PC-3 (cell line): ENCODE results near the gene ZBED4. TPM values are rescaled to one million over a fixed set of nuclear protein-coding genes. Genes with fewer than 3 reads are reported as not detected.
"Not testable (repeated sequence)": the region's sequence is repeated elsewhere in the genome, so short reads cannot be mapped to it uniquely, and the experiment has no call there.

Experiments used
- ATAC-seq: fragments of 200-7000 bp; cut with Tn5 transposase; 2 replicates; pipeline ENCODE4 v1.9.1; 2020; ENCODE audit warnings: mild to moderate bottlenecking, moderate library complexity
- BruUV-seq: library from RNA; stranded (reverse); fragments of 400-500 nt; replicated peaks from 2 replicates; lab custom pipeline; 2021; lab: Mats Ljungman, UMichigan
- CTCF ChIA-PET: fragments of 300-600 bp; sonication (Branson Sonifier 250); formaldehyde crosslinking; loops from one replicate; lab custom pipeline; 2022; ENCODE audit warnings: antibody characterized with exemption; lab: Charles Lee
- POLR2A ChIA-PET: fragments of 300-600 bp; sonication (Branson Sonifier 250); formaldehyde crosslinking; loops from one replicate; lab custom pipeline; 2022; ENCODE audit warnings: antibody characterized with exemption; ENCODE audit not compliant: unreplicated experiment; lab: Charles Lee
- DNase-seq: peaks from one replicate; pipeline ENCODE4 v3.0.0-alpha.2; 2015
- H2AFZ ChIP-seq: fragments of 300-600 bp; sonication (generic); 2 replicates; pipeline ENCODE4 v1.6.0; 2016; ENCODE audit warnings: antibody characterized with exemption, low read length
- H3F3A ChIP-seq: fragments of 300-600 bp; sonication (generic); one replicate; pipeline ENCODE4 v1.6.0; 2017; ENCODE audit warnings: antibody characterized with exemption, low read length, control low read depth, mild to moderate bottlenecking; ENCODE audit not compliant: unreplicated experiment
- H3K27ac ChIP-seq: fragments of 300-600 bp; sonication (generic); 2 replicates; pipeline ENCODE4 v1.5.1; 2016; ENCODE audit warnings: mild to moderate bottlenecking, low read length
- H3K27me3 ChIP-seq: fragments of 300-600 bp; sonication (generic); 2 replicates; pipeline ENCODE4 v1.6.1; 2016; ENCODE audit warnings: low read length, mixed read lengths
- H3K36me3 ChIP-seq: fragments of 300-600 bp; sonication (generic); 2 replicates; pipeline ENCODE4 v1.6.1; 2016; ENCODE audit warnings: low read depth, mixed run types, low read length, mixed read lengths
- H3K4me1 ChIP-seq: fragments of 300-600 bp; sonication (generic); 2 replicates; pipeline ENCODE4 v1.5.1; 2016; ENCODE audit warnings: low read length; ENCODE audit not compliant: insufficient read depth
- H3K4me2 ChIP-seq: fragments of 300-600 bp; sonication (generic); 2 replicates; pipeline ENCODE4 v1.6.0; 2016; ENCODE audit warnings: low read length
- H3K4me3 ChIP-seq: fragments of 300-600 bp; sonication (generic); 2 replicates; pipeline ENCODE4 v1.5.1; 2016; ENCODE audit warnings: mild to moderate bottlenecking, low read length, mixed read lengths
- H3K79me2 ChIP-seq: fragments of 300-600 bp; sonication (generic); 2 replicates; pipeline ENCODE4 v1.6.1; 2017; ENCODE audit warnings: low read length, mixed read lengths
- H3K9ac ChIP-seq: fragments of 300-600 bp; sonication (generic); 2 replicates; pipeline ENCODE4 v1.6.0; 2016; ENCODE audit warnings: mild to moderate bottlenecking, low read length
- H3K9me2 ChIP-seq: fragments of 300-600 bp; sonication (generic); replicated peaks from 2 replicates; pipeline ENCODE4 v1.6.1; 2016; ENCODE audit warnings: mixed run types, low read length, mixed read lengths
- H3K9me3 ChIP-seq: fragments of 300-600 bp; sonication (generic); 2 replicates; pipeline ENCODE4 v1.6.1; 2016; ENCODE audit warnings: low read length, mixed read lengths
- H4K20me1 ChIP-seq: fragments of 300-600 bp; sonication (generic); 2 replicates; pipeline ENCODE4 v1.6.1; 2016; ENCODE audit warnings: low read length, mixed read lengths
- CTCF ChIP-seq: fragments of 300-600 bp; sonication (generic); conservative IDR thresholded peaks from 2 replicates; pipeline ENCODE4 v1.5.1; 2017; ENCODE audit warnings: antibody characterized with exemption, low read depth, mild to moderate bottlenecking, low read length
- EZH2 ChIP-seq: fragments of 300-600 bp; sonication (generic); IDR thresholded peaks from one replicate; pipeline ENCODE4 v1.6.1; 2017; ENCODE audit warnings: antibody characterized with exemption, mild to moderate bottlenecking, low read length; ENCODE audit not compliant: unreplicated experiment
- EZH2phosphoT487 ChIP-seq: fragments of 300-600 bp; sonication (generic); IDR thresholded peaks from 2 replicates; pipeline ENCODE4 v1.6.1; 2018; ENCODE audit warnings: mild to moderate bottlenecking, antibody characterized with exemption, low read length, borderline replicate concordance
- intact Hi-C: fragments of 100-400 bp; cut with micrococcal nuclease; formaldehyde crosslinking; loops from 2 replicates; pipeline ENCODE4 v1.9.0; 2023
- total RNA-seq: library from RNA; depleted of rRNA; stranded (reverse); fragments of >200 nt; gene quantifications from 2 replicates; pipeline ENCODE4 v1.2.3, GENCODE V29; 2014

Gene ZBED4
- total RNA-seq, 1 experiment from 2014 or later: 11.5 TPM

- H3K9ac ChIP-seq: no peak overlapping the region
Measured at GRCh38 chr22:49850021-49850911, 3.4 kb upstream of the ZBED4 start.

GRCh38 chr22:49850959-49851802 lies 2.5 kb upstream of the ZBED4 start:
- Histone ChIP-seq H3K4me3 (no peak overlapping the region), H3K27ac (no peak overlapping the region), H4K20me1 (peaks cover 18% of the 10 kb centered on the region), H3K4me1 (peaks cover 10% of the 10 kb centered on the region; the same call in 1 of the 2 replicates), H3K79me2 (peaks cover 21% of the 10 kb centered on the region), H3K36me3 (no peaks in the 10 kb centered on the region), H3F3A (no peaks in the 10 kb centered on the region), H3K27me3 (peaks cover 14% of the 10 kb centered on the region), H3K9me2 (no peaks in the 10 kb centered on the region), H3K9ac (no peak overlapping the region), H2AFZ (no peak overlapping the region), H3K4me2 (no peak overlapping the region), H3K9me3 (no peaks in the 10 kb centered on the region)
- POLR2A ChIA-PET: no interaction called here
- CTCF ChIA-PET: no interaction called here
- ATAC-seq: no peak
- intact Hi-C loops: loop anchor here (5.0 kb wide), 1 partner anchor 66 kb away; the partner anchor contains the start of genes ALG12 and CRELD2
- DNase-seq: no peak
- no TSS peak for BruUV-seq
- TF ChIP-seq EZH2phosphoT487 (no peak), EZH2 (no peak), CTCF (no peak)

More at GRCh38 chr22:49850021-49850911, 3.4 kb upstream of the ZBED4 start:
- BruUV-seq: no TSS peak
- Histone ChIP-seq H3K9me2 (no peaks in the 10 kb centered on the region), H2AFZ (no peak overlapping the region), H3K4me1 (0 out of 2 replicates have a peak, but pooled peaks cover under 1% of the 10 kb centered on the region), H4K20me1 (peaks cover 9% of the 10 kb centered on the region), H3K9me3 (no peaks in the 10 kb centered on the region), H3K27me3 (peaks cover 14% of the 10 kb centered on the region), H3K27ac (no peak overlapping the region), H3K4me3 (no peak overlapping the region), H3F3A (no peaks in the 10 kb centered on the region), H3K4me2 (no peak overlapping the region), H3K36me3 (no peaks in the 10 kb centered on the region), H3K79me2 (peaks cover 12% of the 10 kb centered on the region)
- ATAC-seq (no peak), DNase-seq (no peak)
- ChIA-PET CTCF (no interaction called here), POLR2A (no interaction called here)
- TF ChIP-seq EZH2 (no peak), EZH2phosphoT487 (no peak), CTCF (no peak)
- intact Hi-C loops: loop anchor here (5.0 kb wide), 1 partner anchor 67 kb away; the partner anchor contains the start of genes ALG12 and CRELD2

GRCh38 chr22:49852568-49852897 lies 1.1 kb upstream of the ZBED4 start:
- H3F3A ChIP-seq, POLR2A ChIA-PET, BruUV-seq, CTCF ChIA-PET, H3K36me3 ChIP-seq, H3K9me3 ChIP-seq, H3K9me2 ChIP-seq, DNase-seq, ATAC-seq: not testable (repeated sequence)
- peaks cover 34% of the 10 kb centered on the region for H3K79me2 ChIP-seq
- H4K20me1 ChIP-seq: peaks cover 23% of the 10 kb centered on the region
- peak overlapping the region; percentile 87 for H2AFZ ChIP-seq
- intact Hi-C loops: loop anchor here (2.0 to 5.0 kb wide), 2 partner anchors 26 to 65 kb away; partner anchors contain the start of genes ALG12, BRD1 and CRELD2
- H3K27ac ChIP-seq: peak overlapping the region; percentile 82; the same call in 1 of the 2 replicates
- H3K4me3 ChIP-seq: peak overlapping the region; percentile 87
- H3K9ac ChIP-seq: peak overlapping the region; percentile 94
- peaks cover 11% of the 10 kb centered on the region; the same call in 1 of the 2 replicates for H3K4me1 ChIP-seq
- peaks cover 14% of the 10 kb centered on the region for H3K27me3 ChIP-seq
- peak overlapping the region; percentile 96 for H3K4me2 ChIP-seq
